ENCODE measurements around the gene KRT2.

DNA sequence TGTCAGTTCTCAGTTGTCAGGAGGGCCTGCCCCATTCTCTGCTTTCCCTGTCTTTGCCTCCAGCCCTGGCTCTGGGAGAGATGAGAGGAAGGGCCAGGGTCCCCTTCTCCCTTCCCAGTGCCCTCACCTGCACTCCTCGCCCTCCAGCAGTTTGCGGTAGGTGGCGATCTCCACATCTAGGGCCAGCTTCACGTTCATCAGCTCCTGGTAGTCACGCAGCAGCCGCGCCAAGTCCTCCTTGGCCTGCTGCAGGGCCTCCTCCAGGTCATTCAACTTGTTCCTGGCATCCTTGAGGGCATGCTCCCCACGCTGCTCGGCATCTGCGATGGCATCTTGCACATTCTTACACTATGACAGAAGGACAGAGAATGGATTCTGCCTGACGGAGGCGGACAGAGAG, 5.4 kb downstream of the KRT2 start:
- TF ChIP-seq, protein P1, sequence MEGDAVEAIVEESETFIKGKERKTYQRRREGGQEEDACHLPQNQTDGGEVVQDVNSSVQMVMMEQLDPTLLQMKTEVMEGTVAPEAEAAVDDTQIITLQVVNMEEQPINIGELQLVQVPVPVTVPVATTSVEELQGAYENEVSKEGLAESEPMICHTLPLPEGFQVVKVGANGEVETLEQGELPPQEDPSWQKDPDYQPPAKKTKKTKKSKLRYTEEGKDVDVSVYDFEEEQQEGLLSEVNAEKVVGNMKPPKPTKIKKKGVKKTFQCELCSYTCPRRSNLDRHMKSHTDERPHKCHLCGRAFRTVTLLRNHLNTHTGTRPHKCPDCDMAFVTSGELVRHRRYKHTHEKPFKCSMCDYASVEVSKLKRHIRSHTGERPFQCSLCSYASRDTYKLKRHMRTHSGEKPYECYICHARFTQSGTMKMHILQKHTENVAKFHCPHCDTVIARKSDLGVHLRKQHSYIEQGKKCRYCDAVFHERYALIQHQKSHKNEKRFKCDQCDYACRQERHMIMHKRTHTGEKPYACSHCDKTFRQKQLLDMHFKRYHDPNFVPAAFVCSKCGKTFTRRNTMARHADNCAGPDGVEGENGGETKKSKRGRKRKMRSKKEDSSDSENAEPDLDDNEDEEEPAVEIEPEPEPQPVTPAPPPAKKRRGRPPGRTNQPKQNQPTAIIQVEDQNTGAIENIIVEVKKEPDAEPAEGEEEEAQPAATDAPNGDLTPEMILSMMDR (IDR thresholded peaks at IDR 0.05): no peak
- no peak for TF ChIP-seq POLR2A (IDR thresholded peaks at IDR 0.05)

Data from Peyer's patch (tissue), 4 donors.